ENCODE data around the gene DAD1. TPM values are rescaled to one million over a fixed set of nuclear protein-coding genes. Genes with fewer than 3 reads are reported as not detected.
"Not testable (repeated sequence)": the region's sequence is repeated elsewhere in the genome, so short reads cannot be mapped to it uniquely, and the experiment has no call there.

The DAD1 gene
- total RNA-seq, 1 experiment from 2014 or later, result 258 TPM

GRCh38 chr14:22566845-22567244, 22.2 kb downstream of the DAD1 start:
- no TSS peak for BruUV-seq (replicated peaks)
- Histone ChIP-seq H3K9me2 (replicated peaks; ENCODE audit: low read length) (no peaks in the 10 kb centered on the region), H3K4me2 (ENCODE audit: low read length) (no peak overlapping the region), H3K36me3 (ENCODE audit: low read depth, low read length) (peaks cover 41% of the 10 kb centered on the region), H2AFZ (ENCODE audit: low read length) (no peak overlapping the region), H3K9me3 (ENCODE audit: low read length) (no peaks in the 10 kb centered on the region), H3K79me2 (ENCODE audit: low read length) (peaks cover 29% of the 10 kb centered on the region), H3K27me3 (ENCODE audit: low read length) (no peaks in the 10 kb centered on the region), H3F3A (ENCODE audit: low read length, unreplicated experiment) (no peaks in the 10 kb centered on the region), H3K9ac (ENCODE audit: low read length) (no peak overlapping the region), H3K27ac (ENCODE audit: low read length) (no peak overlapping the region), H3K4me3 (ENCODE audit: low read length) (no peak overlapping the region), H4K20me1 (ENCODE audit: low read length) (no peaks in the 10 kb centered on the region), H3K4me1 (ENCODE audit: insufficient read depth, low read length) (peaks cover 3% of the 10 kb centered on the region)
- ATAC-seq (no peak), DNase-seq (no peak)
- intact Hi-C loops (cut with micrococcal nuclease), result no loop called here
- POLR2A ChIA-PET (ENCODE audit: unreplicated experiment), result interaction anchor here (0.7 kb wide), 1 partner anchor 178 kb away, joined by 3 read pairs; no protein-coding TSS in a partner anchor
- no peak for TF ChIP-seq EZH2 (IDR thresholded peaks at IDR 0.05; ENCODE audit: low read length, unreplicated experiment)
- CTCF ChIA-PET, result interaction anchor here (1.2 kb wide), 1 partner anchor 86 kb away, joined by 6 read pairs; no protein-coding TSS in a partner anchor

- H3K4me1 ChIP-seq (ENCODE audit: insufficient read depth, low read length); H3K27ac ChIP-seq (ENCODE audit: low read length); DNase-seq; H3K9me2 ChIP-seq (replicated peaks; ENCODE audit: low read length); intact Hi-C loops (cut with micrococcal nuclease); H3K9ac ChIP-seq (ENCODE audit: low read length); CTCF ChIA-PET; H3K4me2 ChIP-seq (ENCODE audit: low read length); H2AFZ ChIP-seq (ENCODE audit: low read length); H4K20me1 ChIP-seq (ENCODE audit: low read length); H3F3A ChIP-seq (ENCODE audit: low read length, unreplicated experiment); H3K4me3 ChIP-seq (ENCODE audit: low read length); ATAC-seq; BruUV-seq (replicated peaks); H3K9me3 ChIP-seq (ENCODE audit: low read length); H3K27me3 ChIP-seq (ENCODE audit: low read length): not testable (repeated sequence)
- Histone ChIP-seq H3K36me3 (ENCODE audit: low read depth, low read length) (peaks cover 38% of the 10 kb centered on the region), H3K79me2 (ENCODE audit: low read length) (peaks cover 29% of the 10 kb centered on the region)
- POLR2A ChIA-PET (ENCODE audit: unreplicated experiment), result interaction anchor here (0.5 kb wide), 1 partner anchor 32 kb away, joined by 3 read pairs; no protein-coding TSS in a partner anchor
Observed at GRCh38 chr14:22566266-22566665, 22.8 kb downstream of the DAD1 start.

- no peaks in the 10 kb centered on the region for H3K9me2 ChIP-seq (replicated peaks; ENCODE audit: low read length)
- ChIA-PET POLR2A (ENCODE audit: unreplicated experiment) (no interaction called here), CTCF (no interaction called here)
- no peaks in the 10 kb centered on the region for H3K9me3 ChIP-seq (ENCODE audit: low read length)
- no peak overlapping the region for H3K9ac ChIP-seq (ENCODE audit: low read length)
- H3K4me1 ChIP-seq (ENCODE audit: insufficient read depth, low read length), result peaks cover 16% of the 10 kb centered on the region
- no peak overlapping the region for H2AFZ ChIP-seq (ENCODE audit: low read length)
- intact Hi-C loops (cut with micrococcal nuclease), result no loop called here
- no peak overlapping the region for H3K4me2 ChIP-seq (ENCODE audit: low read length)
- ATAC-seq (no peak), DNase-seq (no peak)
- no TSS peak for BruUV-seq (replicated peaks)
- no peaks in the 10 kb centered on the region for H4K20me1 ChIP-seq (ENCODE audit: low read length)
- TF ChIP-seq EZH2 (IDR thresholded peaks at IDR 0.05; ENCODE audit: low read length, unreplicated experiment) (no peak), EZH2phosphoT487 (IDR thresholded peaks at IDR 0.05; ENCODE audit: borderline replicate concordance, low read length) (no peak), CTCF (conservative IDR thresholded peaks at IDR 0.05; ENCODE audit: low read depth, low read length) (no peak)
- H3K27ac ChIP-seq (ENCODE audit: low read length), result no peak overlapping the region
- no peak overlapping the region for H3K4me3 ChIP-seq (ENCODE audit: low read length)
- peaks cover 37% of the 10 kb centered on the region for H3K36me3 ChIP-seq (ENCODE audit: low read depth, low read length)
- peaks cover 29% of the 10 kb centered on the region for H3K79me2 ChIP-seq (ENCODE audit: low read length)
- no peaks in the 10 kb centered on the region for H3F3A ChIP-seq (ENCODE audit: low read length, unreplicated experiment)
- no peaks in the 10 kb centered on the region for H3K27me3 ChIP-seq (ENCODE audit: low read length)
Observed at GRCh38 chr14:22565391-22565945, 23.6 kb downstream of the DAD1 start.

GRCh38 chr14:22564463-22564862, 24.6 kb downstream of the DAD1 start:
- peaks cover 22% of the 10 kb centered on the region for H3K79me2 ChIP-seq (ENCODE audit: low read length)
- H3K4me2 ChIP-seq (ENCODE audit: low read length), result no peak overlapping the region
- BruUV-seq (replicated peaks), result no TSS peak
- no peak overlapping the region for H3K27ac ChIP-seq (ENCODE audit: low read length)
- H3K36me3 ChIP-seq (ENCODE audit: low read depth, low read length), result peaks cover 32% of the 10 kb centered on the region; the same call in 1 of the 2 replicates
- DNase-seq (no peak), ATAC-seq (no peak)
- ChIA-PET CTCF (no interaction called here), POLR2A (ENCODE audit: unreplicated experiment) (no interaction called here)
- H3F3A ChIP-seq (ENCODE audit: low read length, unreplicated experiment), result no peaks in the 10 kb centered on the region
- no peak overlapping the region for H3K9ac ChIP-seq (ENCODE audit: low read length)
- no peak for TF ChIP-seq EZH2 (IDR thresholded peaks at IDR 0.05; ENCODE audit: low read length, unreplicated experiment)
- TF ChIP-seq CTCF (conservative IDR thresholded peaks at IDR 0.05; ENCODE audit: low read depth, low read length), result no peak
- TF ChIP-seq EZH2phosphoT487 (IDR thresholded peaks at IDR 0.05; ENCODE audit: borderline replicate concordance, low read length), result no peak
- H2AFZ ChIP-seq (ENCODE audit: low read length), result no peak overlapping the region
- peaks cover 16% of the 10 kb centered on the region for H3K4me1 ChIP-seq (ENCODE audit: insufficient read depth, low read length)
- intact Hi-C loops (cut with micrococcal nuclease), result no loop called here
- no peaks in the 10 kb centered on the region for H3K9me3 ChIP-seq (ENCODE audit: low read length)
- no peaks in the 10 kb centered on the region for H4K20me1 ChIP-seq (ENCODE audit: low read length)
- no peaks in the 10 kb centered on the region for H3K9me2 ChIP-seq (replicated peaks; ENCODE audit: low read length)
- H3K27me3 ChIP-seq (ENCODE audit: low read length), result no peaks in the 10 kb centered on the region
- no peak overlapping the region for H3K4me3 ChIP-seq (ENCODE audit: low read length)
